GM10266 (cell line): ENCODE measurements around the gene PAK1.

Source experiments
- DNase-seq: peaks from one replicate; pipeline ENCODE4 v3.0.0; 2012; ENCODE audit errors: extremely low spot score
- CTCF ChIP-seq: IDR thresholded peaks from 2 replicates; pipeline ENCODE4 v1.5.1; 2012; ENCODE audit warnings: mild to moderate bottlenecking, low read depth; ENCODE audit not compliant: control insufficient read depth, insufficient read depth; ENCODE audit errors: missing control alignments

PAK1 gene

GRCh38 chr11:77374611-77375031 is 99.3 kb downstream of the PAK1 start:
- no peak for TF ChIP-seq CTCF
- DNase-seq, result no peak

GRCh38 chr11:77374108-77374507 is 99.8 kb downstream of the PAK1 start:
- TF ChIP-seq CTCF, result no peak
- no peak for DNase-seq

- no peak for DNase-seq
- TF ChIP-seq CTCF, result no peak
Observed at GRCh38 chr11:77372726-77373125, 101.2 kb downstream of the PAK1 start.

GRCh38 chr11:77371646-77372045 is 102.2 kb downstream of the PAK1 start:
- TF ChIP-seq CTCF, result no peak
- DNase-seq, result no peak

DNA sequence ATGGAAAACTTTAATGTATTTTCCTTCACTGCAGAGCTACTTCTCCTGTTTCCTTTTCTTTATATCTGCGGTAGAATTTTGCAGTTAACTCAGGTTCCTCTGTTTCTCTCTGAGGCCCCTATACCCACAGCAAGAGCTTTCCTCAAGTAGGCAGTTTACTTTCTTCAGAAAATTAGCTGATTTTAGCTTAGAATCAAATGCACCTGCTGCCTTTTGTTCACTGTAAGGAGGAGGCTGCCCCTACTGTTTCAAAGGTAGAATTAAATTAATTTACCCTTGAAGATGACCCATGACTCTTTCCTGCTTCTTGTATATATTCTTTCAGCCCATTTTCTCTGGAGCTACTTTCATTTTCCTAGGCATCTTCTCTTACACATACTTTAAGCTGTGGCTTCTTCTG is 103.7 kb downstream of the PAK1 start:
- no peak for DNase-seq
- TF ChIP-seq CTCF, result no peak

- DNase-seq, result no peak
- TF ChIP-seq CTCF, result no peak
Observed at GRCh38 chr11:77361184-77361583, 112.7 kb downstream of the PAK1 start.

DNA sequence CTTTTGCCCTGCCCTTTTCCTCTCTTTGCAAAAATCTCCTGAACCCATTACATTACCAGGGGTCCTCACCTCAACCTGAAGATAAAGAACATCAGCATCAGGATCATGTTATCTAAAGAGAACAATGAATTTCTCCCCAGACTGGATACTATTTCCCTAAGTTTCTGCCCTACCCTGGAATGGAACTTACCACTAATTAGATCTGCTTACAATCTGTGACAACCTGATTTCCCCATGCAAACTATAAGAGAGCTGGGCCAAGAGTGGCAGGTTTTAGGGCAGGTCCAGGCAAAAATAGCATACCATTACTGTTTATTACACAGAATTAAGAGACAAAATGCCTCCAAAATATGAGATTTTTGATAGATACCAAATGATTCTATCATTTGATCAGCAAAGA is 114.4 kb downstream of the PAK1 start:
- no peak for TF ChIP-seq CTCF
- no peak for DNase-seq
